Heart right ventricle (tissue), 16 donors: ENCODE measurements around the gene GATD1. TPM values are rescaled to one million over a fixed set of nuclear protein-coding genes. Genes with fewer than 3 reads are reported as not detected.
"Not testable (repeated sequence)": the region's sequence is repeated elsewhere in the genome, so short reads cannot be mapped to it uniquely, and the experiment has no call there.

Experiments used
- ATAC-seq, 8 donors: fragments of 200-7000 bp; cut with Tn5 transposase; one replicate each; pipeline ENCODE4 v1.9.1; 2020; ENCODE audit warnings: mild to moderate bottlenecking in 8 of 8, moderate library complexity in 8 of 8, moderate number of reproducible peaks in 1 of 8
- DNase-seq, 2 donors: peaks; one replicate each; pipeline ENCODE4 v3.0.0-alpha.2; 2020
- H3K27ac ChIP-seq, 10 donors: fragments of 200-600 bp; sonication (generic) in 2 of 10; one replicate each; pipeline versions ENCODE4 v1.5.0 to v1.8.0; 2020 to 2022; ENCODE audit warnings: mild to moderate bottlenecking in 3 of 10
- H3K27me3 ChIP-seq, 7 donors: fragments of 200-600 bp; one replicate each; pipeline ENCODE4 v1.8.0; 2021 to 2022; ENCODE audit warnings: mild to moderate bottlenecking in 2 of 7
- H3K36me3 ChIP-seq, 9 donors: fragments of 200-600 bp; sonication (generic) in 1 of 9; one replicate each; pipeline versions ENCODE4 v1.5.0 to v1.8.0; 2020 to 2022; ENCODE audit warnings: mild to moderate bottlenecking in 2 of 9
- H3K4me1 ChIP-seq, 9 donors: fragments of 200-600 bp; sonication (generic) in 1 of 9; one replicate each; pipeline versions ENCODE4 v1.5.0 to v1.8.0; 2020 to 2022; ENCODE audit warnings: mild to moderate bottlenecking in 4 of 9
- H3K4me3 ChIP-seq, 10 donors: fragments of 200-600 bp; sonication (generic) in 2 of 10; one replicate each; pipeline versions ENCODE4 v1.5.0 to v1.8.0; 2020 to 2022; ENCODE audit warnings: mild to moderate bottlenecking in 7 of 10, moderate library complexity in 2 of 10
- H3K9me3 ChIP-seq, 11 donors: fragments of 200-600 bp in 10 of 11; sonication (generic) in 2 of 11; one replicate each; pipeline versions ENCODE4 v1.5.0 to v1.8.0; 2013 to 2022; ENCODE audit warnings: mild to moderate bottlenecking in 2 of 11, control low read depth in 1 of 11, moderate library complexity in 1 of 11
- WGBS, 2 donors: extraction: QIAGEN DNeasy Blood & Tissue Kit; methylation state at CpG; one replicate each; pipeline ENCODE4 v1.1.7; 2013; ENCODE audit warnings: inconsistent platforms in 1 of 2; 5-methylcytosine and 5-hydroxymethylcytosine counted together
- intact Hi-C, 10 donors: fragments of 100-400 bp; cut with DNase I; formaldehyde crosslinking; loops; one replicate each; pipeline versions ENCODE4 v1.11.1 to v1.14.2; 2022
- polyA plus RNA-seq, 2 donors: library from polyadenylated mRNA; stranded (reverse); fragments of 200-250 nt; gene quantifications; one replicate each; pipeline ENCODE4 v1.2.3, GENCODE V29; 2013
- total RNA-seq, 10 donors: library from RNA; stranded (reverse); fragmentation: NEBNext Ultra II Directional in 3 of 10; extraction: Animal tissue kit (Norgen Biotek cat#: 25700) in 3 of 10; gene quantifications; one replicate each; pipeline versions ENCODE4 v1.2.1 to v1.2.4, GENCODE V29; 2021 to 2023
- TF ChIP-seq, protein P1 (sequence below), 9 donors: fragments of 200-600 bp; sonication (generic) in 2 of 9; IDR thresholded peaks; one replicate each; pipeline versions ENCODE4 v1.5.0 to v1.8.0; 2021 to 2022; ENCODE audit warnings: antibody characterized with exemption in 9 of 9, mild to moderate bottlenecking in 5 of 9, moderate library complexity in 1 of 9
- donor health status: Arrhythmogenic right ventricular cardiomyopathy.
- donor health status: ischemic (EF 13 %, LVEDD 7.1; RV severe dilation, severe dysfunction).
- donor health status: healthy with polysubstance abuse.
- donor health status: DM: no; HTN: yes; CAD: no.
- donor health status: DM: no; HTN: no; CAD: no.
- donor health status: ischemic (EF 25% LVEDD 6.9; RV normal size, moderate dysfunction).
- donor health status: ischemic (EF 25% LVEDD 5.7; RV mildly dilated, moderate dysfunction).
- donor health status: healthy.
- donor health status: DM: yes; HTN: yes; CAD: no.
- donor health status: Ischemic cardiomyopathy.
- donor health status: ischemic (EF 35%, LVEDD 5.7; RV mildly dilated, moderate dysfunction).
- donor health status: nonischemic (EF 11% LVEDD 7.7; RV severe dilation, severe dysfunction).
- donor health status: DM: yes; HTN: yes; CAD: no.
- donor health status: PGD.
- donor health status: ischemic (EF 29% LVEDD 5.4; RV normal size, mild dysfunction).
- donor health status: nonischemic (EF 23%, LVEDD 6.1; RV moderate dilation, normal function).

GATD1 gene
- total and polyA plus RNA-seq, 12 donors, result 15.0 to 32.4 (median 26.0) TPM

GRCh38 chr11:742571-743201 is 34.6 kb downstream of the GATD1 start:
- no peak for ATAC-seq
- no peaks in the 10 kb centered on the region for H3K36me3 ChIP-seq
- H3K9me3 ChIP-seq, result no peaks in the 10 kb centered on the region
- no peak for DNase-seq
- H3K4me3 ChIP-seq, result no peak overlapping the region
- TF ChIP-seq, protein P1, sequence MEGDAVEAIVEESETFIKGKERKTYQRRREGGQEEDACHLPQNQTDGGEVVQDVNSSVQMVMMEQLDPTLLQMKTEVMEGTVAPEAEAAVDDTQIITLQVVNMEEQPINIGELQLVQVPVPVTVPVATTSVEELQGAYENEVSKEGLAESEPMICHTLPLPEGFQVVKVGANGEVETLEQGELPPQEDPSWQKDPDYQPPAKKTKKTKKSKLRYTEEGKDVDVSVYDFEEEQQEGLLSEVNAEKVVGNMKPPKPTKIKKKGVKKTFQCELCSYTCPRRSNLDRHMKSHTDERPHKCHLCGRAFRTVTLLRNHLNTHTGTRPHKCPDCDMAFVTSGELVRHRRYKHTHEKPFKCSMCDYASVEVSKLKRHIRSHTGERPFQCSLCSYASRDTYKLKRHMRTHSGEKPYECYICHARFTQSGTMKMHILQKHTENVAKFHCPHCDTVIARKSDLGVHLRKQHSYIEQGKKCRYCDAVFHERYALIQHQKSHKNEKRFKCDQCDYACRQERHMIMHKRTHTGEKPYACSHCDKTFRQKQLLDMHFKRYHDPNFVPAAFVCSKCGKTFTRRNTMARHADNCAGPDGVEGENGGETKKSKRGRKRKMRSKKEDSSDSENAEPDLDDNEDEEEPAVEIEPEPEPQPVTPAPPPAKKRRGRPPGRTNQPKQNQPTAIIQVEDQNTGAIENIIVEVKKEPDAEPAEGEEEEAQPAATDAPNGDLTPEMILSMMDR (IDR thresholded peaks at IDR 0.05), result no peak
- H3K27me3 ChIP-seq, result no peaks in the 10 kb centered on the region
- intact Hi-C loops, result no loop called here
- H3K4me1 ChIP-seq, result peaks cover under 1 to 21% (median 7%) of the 10 kb centered on the region in 9 donors
- 98 to 99% methylated on average over 4 of the region's 4 CpGs for WGBS, 2 donors
- H3K27ac ChIP-seq, result no peak overlapping the region

- Histone ChIP-seq H3K9me3 (no peaks in the 10 kb centered on the region), H3K27ac (no peak overlapping the region), H3K36me3 (no peaks in the 10 kb centered on the region), H3K4me3 (no peak overlapping the region), H3K4me1 (peaks cover 0 to 26% (median 7%) of the 10 kb centered on the region in 9 donors), H3K27me3 (no peaks in the 10 kb centered on the region)
- intact Hi-C loops, result no loop called here
- TF ChIP-seq, protein P1 (IDR thresholded peaks at IDR 0.05), result no peak
- no peak for DNase-seq
- ATAC-seq, result no peak
- 85 to 86% methylated on average over 3 of the region's 3 CpGs for WGBS, 2 donors
Measured at GRCh38 chr11:742156-742546, 35.1 kb downstream of the GATD1 start.

GRCh38 chr11:737899-738298 is 39.4 kb downstream of the GATD1 start:
- intact Hi-C loops, H3K36me3 ChIP-seq, H3K4me3 ChIP-seq, H3K27me3 ChIP-seq, H3K9me3 ChIP-seq, DNase-seq: not testable (repeated sequence)
- peak in 5 of 8 donors; percentile 25 to 50 (median 38) for ATAC-seq
- 46 to 58% methylated on average over 10 of the region's 10 CpGs for WGBS, 2 donors
- peaks cover 0 to 17% (median 4%) of the 10 kb centered on the region in 9 donors for H3K4me1 ChIP-seq
- peak overlapping the region in 1 of 10 donors; percentile 44 for H3K27ac ChIP-seq

- Histone ChIP-seq H3K36me3 (no peaks in the 10 kb centered on the region), H3K27me3 (peaks cover 0 to 6% (median 0%) of the 10 kb centered on the region in 7 donors), H3K27ac (peak overlapping the region in 1 of 10 donors; percentile 44), H3K4me3 (no peak overlapping the region), H3K9me3 (no peaks in the 10 kb centered on the region), H3K4me1 (peaks cover 0 to 17% (median 4%) of the 10 kb centered on the region in 9 donors)
- WGBS, 2 donors, result 45 to 65% methylated on average over 11 of the region's 11 CpGs
- no peak for ATAC-seq
- TF ChIP-seq, protein P1 (IDR thresholded peaks at IDR 0.05), result no peak
- intact Hi-C loops, result no loop called here
- DNase-seq, result no peak
Measured at GRCh38 chr11:737366-737765, 39.9 kb downstream of the GATD1 start.

DNA sequence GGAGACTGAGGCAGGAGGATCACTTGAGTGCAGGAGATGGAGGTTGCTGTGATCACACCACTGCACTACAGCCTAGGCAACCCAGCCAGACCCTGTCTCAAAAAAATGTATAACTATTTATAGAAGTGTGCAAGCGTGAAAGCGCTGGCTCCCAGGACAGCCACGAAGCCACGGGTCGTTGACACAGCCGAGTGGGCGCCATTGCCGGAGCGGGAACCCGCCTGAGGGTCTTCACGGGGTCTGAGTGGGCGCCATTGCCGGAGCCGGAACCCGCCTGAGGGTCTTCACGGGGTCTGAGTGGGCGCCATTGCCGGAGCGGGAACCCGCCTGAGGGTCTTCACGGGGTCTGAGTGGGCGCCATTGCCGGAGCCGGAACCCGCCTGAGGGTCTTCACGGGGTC is 42.7 kb downstream of the GATD1 start:
- DNase-seq, ATAC-seq, H3K4me3 ChIP-seq, H3K9me3 ChIP-seq, H3K36me3 ChIP-seq, intact Hi-C loops, H3K27ac ChIP-seq: not testable (repeated sequence)
- H3K27me3 ChIP-seq, result peaks cover 0 to 11% (median 0%) of the 10 kb centered on the region in 7 donors
- WGBS, 2 donors, result 93 to 96% methylated on average over 19 to 26 of the region's 26 CpGs
- H3K4me1 ChIP-seq, result peaks cover 0 to 13% (median 4%) of the 10 kb centered on the region in 9 donors
